ENCODE data around the gene ALAD.
"Not testable (repeated sequence)": the region's sequence is repeated elsewhere in the genome, so short reads cannot be mapped to it uniquely, and the experiment has no call there.

ALAD gene

DNA sequence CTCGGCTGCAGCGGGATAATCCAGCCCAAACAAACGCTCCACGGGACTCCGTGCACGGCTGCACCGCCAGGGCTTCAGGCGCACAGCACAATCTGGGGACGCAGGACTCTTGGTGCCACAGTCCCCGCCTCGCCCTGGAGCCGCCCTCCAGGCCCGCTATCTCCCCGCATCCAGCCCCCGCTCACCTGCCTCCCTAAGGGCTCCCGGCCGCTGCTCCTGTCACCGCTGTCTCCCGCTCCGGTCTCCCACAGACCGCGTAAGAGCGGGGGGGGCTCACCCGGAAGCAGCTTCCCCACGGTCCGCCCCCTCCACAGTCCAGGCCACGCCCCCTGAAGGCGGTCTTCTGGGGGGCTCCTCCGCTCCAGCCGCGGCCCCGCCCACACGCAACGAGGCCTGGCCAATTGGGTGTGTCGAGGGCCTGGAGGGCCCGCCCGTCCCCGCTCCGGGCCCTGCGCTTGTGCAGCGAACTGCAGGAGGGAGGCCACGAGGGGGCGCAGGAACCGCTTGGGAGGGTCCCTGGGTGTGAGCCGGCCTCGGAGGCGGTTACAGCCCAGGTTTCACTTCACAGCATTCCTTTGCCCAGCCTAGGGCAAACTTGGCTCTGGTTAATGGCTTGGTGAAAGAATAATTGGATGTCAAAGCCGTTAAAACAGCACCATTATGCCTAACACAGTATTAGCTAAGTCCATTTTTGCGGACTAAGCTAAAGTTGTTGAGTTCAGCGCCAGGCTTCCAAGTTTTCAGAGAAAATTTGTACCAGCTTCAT, at the start of gene ALAD:
Gene ALAD (minus strand): TSS at position 258 of the 766 bp plus-strand sequence. CDS start 7,725 bp downstream, outside the sequence.
- peak; percentile 98 for DNase-seq

DNA sequence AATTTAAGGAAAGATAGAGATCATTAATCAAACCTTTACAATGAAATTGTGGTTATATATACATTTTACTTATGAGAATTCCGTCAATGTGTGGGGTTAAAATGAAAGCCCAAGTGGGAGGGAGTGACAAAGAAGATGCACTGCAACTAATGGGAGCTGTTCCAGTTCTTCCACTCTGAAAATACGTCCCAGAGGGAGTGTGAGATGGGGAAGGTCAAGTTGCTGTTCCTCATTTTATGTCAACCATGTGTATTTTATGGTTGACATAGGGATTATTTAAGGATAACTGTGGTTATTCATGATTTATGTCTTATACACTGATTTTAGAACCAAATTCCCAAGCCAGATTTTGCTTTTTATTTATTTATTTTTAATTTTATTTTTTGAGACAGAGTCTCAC, 48.3 kb upstream of the ALAD start:
- DNase-seq = no peak

DNA sequence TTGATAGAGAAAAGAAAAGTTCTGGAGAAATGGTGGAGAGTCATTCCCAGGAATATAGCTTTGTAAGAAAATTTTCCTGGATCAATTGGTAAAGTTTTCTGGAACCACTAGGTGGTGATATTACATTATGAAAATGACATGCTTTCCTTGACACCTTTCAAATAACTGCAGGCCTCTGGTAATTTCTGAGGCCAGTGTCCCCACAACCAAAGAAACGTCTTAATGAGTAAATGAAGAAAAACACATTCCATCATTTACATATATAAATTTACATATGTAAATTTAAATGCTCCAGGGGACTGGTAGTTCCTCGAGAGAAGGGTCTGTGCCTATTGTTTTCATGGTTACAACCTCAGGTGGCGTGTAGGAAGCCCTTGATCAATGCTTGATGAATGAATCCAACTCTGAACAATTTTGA, 45.2 kb upstream of the ALAD start:
- peak; percentile 64 for DNase-seq

DNA sequence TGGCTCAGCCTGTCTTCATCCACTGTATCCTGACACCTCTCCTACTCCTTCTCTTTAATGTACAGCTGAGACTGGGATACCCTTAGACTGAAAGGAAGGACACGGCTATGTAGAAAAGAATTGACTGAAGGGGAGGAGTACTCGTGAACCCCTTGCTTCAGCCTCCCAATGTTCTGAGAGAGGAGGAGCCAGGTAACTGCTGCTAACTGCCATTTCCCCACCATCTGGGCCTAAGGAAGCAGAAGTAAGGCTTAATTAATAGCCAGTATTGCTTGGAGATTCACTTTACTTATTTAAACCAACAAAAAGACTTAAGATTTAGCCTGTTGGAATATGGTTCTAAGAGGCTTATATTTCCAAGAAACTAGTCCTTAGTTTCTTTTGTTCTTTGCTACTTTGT, 43.7 kb upstream of the ALAD start:
- DNase-seq = no peak

DNA sequence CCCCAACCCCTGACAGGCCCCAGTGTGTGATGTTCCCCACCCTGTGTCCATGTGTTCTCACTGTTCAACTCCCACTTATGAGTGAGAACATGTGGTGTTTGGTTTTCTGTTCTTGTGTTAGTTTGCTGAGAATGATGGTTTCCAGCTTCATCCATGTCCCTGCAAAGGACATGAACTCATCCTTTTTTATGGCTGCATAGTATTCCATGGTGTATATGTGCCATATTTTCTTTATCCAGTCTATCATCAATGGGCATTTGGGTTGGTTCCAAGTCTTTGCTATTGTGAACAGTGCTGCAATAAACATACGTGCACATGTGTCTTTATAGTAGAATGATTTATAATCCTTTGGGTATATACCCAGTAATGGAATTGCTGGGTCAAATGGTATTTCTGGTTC, 36.6 kb upstream of the ALAD start:
- DNase-seq = not testable (repeated sequence)

DNA sequence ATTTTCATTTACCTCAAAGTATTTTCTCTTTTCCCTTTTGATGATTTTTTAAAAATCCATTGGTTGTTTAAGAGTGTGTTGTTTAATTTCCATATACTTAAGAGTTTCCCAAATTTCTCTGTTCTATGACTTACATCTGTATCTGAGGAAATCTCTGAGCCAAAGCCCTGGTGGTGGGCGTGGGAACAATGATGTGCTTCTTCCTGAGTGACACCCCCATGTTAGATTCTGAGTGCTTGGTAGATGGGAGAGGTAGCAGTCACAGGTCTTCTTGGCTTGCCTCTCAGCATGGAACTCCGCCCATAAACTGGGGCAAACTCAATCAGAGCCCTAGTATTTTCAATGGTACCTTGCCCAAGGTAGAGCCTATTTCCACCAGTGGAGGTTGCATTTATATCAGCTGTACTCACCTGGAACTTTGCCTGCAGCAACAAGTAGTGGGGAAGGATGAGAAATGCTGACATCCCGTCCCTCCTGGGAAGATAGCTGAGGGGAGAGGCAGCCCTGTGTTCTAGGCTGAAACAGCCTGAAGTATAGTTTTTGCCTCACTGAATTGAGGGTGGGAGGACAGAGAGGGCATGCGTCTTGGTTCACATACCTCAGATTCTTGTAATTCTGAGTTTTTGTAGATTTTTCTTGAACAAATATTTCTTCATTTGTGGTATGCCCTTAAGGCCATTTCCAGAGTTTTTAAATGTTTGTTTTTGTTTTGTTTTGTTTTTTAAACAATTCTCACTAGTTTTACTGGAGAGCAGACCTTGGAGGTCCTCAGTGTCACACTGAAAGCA, 35.8 kb upstream of the ALAD start:
- DNase-seq = no peak

DNA sequence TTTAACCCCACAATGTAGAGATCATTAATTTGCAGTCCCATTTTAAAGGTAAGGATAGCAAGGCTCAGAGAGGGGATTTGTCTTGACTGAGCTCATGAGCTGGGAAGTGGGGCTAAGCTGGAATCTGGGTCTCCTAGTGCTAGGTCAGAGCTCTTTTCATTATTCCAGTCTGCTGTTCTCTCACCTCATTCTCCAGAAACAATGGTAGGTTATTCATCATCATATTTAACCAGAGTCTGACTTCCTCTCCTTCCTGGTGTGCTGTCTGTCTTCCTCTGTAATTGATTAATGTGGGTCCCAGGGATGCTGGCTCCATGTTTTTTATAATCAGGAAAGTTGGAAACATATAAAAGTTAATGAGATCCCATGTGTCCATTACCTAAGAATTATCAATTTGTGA, 30.1 kb upstream of the ALAD start:
- DNase-seq = no peak

DNA sequence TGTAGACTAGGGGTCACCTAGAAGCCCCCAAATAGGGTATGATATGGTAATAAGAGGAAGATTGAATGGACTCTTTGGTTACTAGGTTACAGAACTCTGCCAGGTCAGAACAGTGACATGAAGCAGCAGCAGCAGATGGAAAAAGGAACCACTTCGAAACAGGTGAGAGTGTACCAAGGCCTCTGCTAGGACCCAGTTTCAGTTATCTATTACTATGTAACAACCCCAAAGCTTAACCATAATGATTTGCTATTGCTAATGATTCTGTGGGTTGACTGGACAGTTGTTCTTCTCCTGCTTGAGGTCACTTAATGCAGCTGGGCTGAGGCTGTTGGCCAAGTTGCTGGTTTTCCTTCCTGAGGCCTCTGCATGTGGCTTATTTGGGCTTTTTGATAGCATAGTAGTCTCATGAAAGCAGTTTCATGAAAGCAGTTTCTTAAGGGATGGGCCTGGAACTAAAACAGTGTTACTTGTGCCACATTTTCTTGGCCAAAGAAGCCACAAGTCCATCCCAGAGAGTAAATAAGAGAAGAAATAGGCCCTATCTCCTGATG, 27.1 kb upstream of the ALAD start:
- DNase-seq = no peak

DNA sequence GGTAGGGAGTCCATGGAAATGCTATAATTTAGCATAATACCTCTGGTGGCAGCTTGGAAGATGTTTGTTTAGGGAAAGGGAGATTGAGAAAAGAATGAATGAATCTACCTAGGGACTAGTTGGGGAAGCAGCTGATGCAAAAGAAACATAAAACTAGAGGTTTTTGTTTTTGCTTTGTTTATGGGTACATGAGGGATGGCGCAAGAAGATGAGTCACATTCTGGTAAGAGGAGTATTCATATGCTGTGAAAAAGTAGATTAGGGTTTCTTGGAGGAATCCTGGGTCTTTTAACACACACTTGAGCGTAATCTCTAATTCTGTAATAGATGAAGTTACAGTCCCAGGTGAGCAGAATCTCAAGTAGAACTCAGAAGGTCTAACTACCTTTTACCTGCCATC, 26.5 kb upstream of the ALAD start:
- DNase-seq = peak; percentile 5

DNA sequence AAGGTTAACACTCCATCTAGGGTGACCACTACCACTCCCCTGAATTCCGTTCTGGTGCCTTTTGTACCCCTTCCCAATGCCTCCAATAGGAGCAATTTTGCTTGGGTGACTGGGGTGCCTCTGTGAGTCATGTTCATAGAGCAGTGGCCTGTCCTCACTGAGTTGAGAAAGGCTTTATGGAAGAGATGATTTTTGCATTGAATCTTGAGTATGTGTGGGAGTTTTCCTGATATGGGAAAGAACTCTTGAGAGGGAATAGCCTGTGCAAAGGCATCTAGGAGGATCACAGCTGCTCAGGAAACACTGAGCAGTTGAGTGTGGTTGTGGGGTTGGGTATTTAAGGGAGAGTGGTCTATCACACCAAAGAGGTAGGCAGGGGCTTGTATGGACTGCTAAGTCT, 25.6 kb upstream of the ALAD start:
- DNase-seq = no peak

DNA sequence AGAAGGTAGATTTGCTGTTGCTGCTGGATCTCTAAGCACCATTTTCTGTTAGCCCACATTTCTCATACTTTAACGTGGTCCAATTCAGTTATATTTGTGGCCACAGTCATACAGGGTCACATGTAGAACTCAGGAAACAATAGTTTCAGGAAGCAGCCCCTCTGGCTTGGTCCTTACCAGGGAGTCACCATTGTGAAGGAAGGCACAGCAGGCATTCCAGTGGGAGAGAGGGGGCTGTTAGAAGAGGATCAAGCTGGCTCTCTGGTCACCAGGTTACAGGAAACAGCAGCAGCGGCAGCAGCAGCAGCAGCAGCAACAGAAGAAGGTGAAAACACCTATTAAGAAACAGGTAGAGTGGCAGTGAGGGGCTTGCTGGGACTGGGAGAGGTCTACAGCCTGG, 24.0 kb upstream of the ALAD start:
- no peak for DNase-seq

DNA sequence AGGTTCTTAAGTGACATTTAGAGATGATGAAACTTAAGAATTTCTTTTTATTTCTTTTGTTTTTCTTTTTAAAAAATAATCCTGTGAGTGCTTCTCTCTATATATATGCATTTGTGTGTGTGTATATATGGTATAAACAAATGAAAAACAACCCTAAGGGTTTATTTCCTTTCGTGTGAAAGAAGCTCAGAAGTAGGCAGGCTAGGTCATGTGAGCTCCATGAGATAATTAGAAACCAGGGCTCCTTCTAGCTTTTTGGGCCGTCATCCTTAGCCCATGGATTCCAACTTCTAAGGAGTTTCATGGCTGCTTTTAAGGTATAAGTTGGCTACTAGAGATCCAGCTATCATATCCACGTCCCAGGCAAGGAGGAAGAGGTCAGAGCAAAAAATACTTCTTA, 20.6 kb upstream of the ALAD start:
- no peak for DNase-seq

DNA sequence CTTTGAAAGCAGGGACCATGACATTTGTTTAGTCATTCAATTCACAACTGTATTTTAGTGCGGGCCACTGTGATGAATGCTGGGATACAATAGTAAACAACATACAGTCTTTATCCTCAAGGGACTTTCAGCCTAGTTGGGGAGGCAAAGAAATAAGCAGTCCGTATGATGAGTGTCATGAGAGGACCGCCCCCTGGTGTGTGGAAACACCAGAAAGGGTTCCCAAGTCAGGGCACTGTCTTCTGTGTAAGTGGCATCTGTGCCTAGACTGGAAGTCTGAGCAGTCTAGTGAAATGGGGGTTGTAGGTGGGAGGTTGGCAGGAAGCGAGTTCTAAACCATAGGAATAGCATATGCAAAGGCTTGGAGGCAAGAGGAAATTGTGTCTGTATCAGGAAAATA, 16.3 kb upstream of the ALAD start:
- no peak for DNase-seq

DNA sequence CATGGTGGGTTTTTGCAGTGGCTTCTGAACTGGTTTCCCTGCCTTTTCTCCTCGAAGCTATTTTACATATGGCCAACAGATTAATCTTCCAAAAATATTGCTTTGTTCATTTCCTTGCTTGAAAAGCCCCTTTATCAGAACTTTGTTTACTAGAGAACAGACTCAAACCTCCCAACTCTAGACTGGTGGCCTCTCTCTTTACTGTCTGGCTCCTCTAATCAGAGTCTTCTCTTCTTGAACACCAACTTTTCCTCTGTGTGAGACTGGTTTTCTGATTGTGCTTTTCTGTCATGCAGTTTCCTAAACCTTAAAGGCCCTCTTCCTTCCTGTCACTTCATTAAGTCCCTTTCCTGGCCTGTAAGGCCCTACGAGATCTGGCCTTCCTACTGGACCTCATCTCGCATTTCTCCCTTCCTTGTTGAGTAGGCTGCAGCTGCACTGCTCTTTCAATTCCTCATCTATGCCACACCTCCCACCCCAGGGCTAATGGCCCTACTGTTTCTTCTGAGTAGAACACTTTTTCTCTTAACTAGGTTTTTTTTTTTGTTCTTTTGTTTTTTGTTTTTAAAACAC, 15.2 kb upstream of the ALAD start:
- no peak for DNase-seq

DNA sequence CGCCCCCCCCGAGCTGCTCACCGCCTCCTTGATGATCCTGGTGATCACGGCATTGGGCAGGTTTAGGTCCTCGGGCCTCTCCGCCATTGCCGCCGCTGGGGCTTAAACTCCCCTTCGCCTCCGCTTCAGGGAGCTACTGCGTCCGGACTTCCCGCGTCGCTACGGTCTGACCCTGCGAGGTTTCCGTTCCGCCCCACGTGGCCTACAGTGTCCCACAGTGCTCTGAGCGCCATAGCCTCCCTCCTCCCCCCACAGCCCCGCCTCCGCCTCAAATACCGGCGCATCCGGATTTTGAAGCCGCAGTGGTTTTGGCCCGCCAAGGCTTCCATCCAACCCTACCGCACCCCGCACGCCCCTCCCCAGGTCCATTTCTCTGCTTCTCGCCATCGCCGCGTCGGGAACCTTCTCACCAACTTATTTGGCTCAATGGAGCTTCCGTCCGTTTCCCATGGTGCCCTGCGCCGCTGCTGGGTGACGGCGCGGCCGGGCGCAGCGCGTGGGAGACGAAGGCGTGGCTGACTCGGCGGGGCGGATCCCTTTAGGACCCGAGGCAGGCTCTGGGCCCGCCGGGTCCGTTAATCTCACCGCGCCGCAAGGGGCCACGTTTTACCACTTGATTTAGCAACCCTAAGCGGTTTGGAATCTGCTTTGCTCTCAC, 9.3 kb upstream of the ALAD start, which contains the start of the genes C9orf43 and POLE3:
Gene C9orf43 (plus strand): TSS at position 541 of the 658 bp plus-strand sequence. CDS start 2,747 bp downstream, outside the sequence.
Gene POLE3 (minus strand): TSS at position 469 of the 658 bp plus-strand sequence. CDS start 382 bp downstream, at position 87.
- DNase-seq = peak; percentile 98

DNA sequence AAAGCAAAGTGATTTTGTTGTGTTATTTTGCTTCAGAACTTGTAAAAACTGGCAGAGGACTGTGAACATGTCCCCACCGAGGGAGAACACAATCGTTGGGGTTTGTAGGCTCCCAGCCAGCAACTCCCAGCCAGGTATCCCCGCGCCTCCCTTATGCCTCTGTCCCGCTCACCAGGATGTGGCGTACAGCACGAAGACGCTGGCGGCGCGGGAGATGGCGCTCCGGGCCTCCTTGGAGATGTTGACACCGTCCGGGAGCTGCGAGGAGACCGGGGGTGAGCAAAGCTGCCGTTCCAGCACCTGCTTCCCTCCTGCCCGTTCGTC, 8.8 kb upstream of the ALAD start:
- DNase-seq = no peak

DNA sequence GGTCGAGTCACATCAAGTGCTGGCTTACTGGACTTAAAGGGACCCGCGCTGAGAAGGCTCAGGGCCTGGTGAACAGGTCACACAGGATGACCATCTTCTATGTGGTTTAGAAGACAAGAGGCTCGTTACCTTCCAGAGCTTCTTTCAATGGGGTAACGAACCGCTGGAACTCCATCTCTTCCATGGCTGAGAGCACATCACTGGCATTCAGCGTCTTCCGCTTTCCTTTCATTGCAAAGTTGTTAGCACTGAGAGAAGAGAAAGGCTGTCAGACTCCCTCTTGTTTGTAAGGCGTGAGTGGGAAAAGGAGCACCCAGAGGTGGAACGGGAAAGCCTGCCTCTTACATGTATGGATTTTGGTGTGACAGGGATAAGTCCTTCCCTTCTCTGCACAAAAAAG, 8.4 kb upstream of the ALAD start:
- peak; percentile 47 for DNase-seq

DNA sequence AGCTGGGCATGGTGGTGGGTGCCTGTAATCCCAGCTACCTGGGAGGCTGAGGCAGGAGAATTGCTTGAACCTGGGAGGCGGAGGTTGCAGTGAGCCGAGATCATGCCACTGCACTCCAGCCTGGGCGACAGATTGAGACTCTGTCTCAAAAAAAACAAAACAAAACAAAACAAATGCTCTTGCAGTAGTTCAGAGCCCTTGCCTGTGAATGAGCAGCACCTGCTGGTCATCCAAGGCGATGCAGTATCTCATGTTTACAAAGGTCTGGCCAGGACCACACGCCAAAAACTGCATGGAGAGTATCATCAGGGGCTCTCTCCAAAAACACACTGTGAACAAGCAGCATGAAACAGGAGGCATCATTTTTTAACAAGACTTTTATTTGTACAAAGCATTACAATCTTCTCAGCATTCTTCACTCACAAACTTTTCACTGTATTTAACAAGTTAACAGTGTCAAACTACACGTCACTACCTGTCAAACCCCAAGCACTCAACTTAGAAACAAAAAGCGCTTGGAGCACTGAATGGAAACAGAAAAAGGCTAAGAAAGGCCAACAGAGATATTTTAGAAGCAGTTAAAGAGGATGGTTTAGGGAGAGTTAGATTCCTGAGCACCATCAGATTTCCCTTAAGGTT, 5.9 kb upstream of the ALAD start:
- DNase-seq = peak; percentile 81

DNA sequence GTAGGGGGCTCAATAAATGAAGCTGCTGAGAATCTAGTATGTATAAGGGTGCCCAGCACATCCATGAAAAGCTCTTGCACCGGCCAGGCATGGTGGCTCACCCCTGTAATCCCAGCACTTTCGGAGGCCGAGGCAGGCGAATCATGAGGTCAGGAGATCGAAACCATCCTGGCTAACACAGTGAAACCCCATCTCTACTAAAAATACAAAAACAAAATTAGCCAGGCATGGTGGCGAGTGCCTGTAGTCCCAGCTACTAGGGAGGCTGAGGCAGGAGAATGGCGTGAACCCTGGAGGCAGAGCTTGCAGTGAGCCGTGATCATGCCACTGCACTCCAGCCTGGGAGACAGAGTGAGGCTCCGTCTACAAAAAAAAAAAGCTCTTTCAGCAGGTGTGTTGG, 5.3 kb upstream of the ALAD start:
- not testable (repeated sequence) for DNase-seq

DNA sequence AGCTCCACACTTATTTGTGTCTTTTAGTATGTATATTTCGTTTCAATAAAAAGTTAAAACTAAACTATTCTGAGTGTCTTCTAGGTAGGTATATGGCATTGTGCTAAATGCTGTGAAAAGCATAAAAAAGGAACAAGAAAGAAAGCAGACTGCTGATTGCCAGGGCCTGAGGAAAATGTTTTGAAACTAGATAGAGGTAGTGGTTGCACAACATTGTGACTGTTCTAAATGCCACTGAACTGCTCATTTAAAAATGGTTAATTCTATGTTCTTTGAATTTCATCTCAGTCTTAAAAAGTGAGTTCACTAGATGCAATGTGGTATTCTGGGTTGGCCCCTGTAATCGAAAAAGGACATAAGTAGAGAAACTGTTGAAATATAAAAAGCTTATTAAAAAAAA, 2.6 kb upstream of the ALAD start:
- peak; percentile 73 for DNase-seq

DNA sequence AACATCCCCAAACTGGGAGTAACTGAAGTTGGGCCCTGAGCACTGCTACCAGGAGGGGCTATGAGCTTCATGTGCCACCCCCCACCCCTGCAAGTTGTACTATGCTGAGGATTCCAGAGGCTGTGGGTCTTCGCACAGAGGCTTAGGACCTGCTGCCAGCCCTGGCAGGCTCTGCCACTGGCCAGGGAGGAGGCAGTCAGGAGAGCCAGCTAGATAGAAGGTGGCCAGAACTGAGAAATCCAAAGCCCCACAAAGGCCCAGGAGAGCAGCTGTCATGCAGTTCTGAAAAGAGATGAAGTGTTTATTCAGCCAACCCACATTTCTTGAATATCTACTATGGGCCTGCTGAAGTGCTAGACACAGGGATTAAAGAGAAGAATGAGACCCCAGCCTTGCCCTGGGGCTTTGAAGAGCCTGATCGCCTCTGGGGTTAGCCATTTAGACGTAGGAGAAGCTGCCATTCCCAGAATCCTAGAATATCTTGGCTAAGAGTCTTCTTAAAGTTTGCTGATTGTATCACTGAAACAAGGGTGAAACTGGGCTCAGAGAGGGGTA, 1.4 kb downstream of the ALAD start:
- DNase-seq = no peak

DNA sequence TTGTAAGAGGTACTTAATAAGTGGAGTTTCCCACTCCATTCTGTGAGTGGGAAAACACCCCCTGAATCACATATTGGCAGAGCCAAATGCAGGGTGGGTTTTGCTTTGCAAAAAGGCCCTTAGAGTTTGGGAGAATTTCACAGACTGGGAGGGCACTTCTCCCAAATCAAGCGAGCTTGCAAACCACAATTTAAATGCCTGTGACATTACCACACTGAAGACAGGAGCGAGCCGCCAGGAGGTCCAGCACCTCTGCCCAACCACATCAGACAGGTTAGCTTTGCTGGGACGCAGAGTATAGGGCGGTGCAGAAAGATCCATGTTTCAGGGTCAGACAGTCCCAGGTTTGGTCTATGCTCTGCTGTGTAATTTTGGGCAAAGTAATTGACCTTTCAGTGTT, 2.3 kb downstream of the ALAD start:
- DNase-seq = no peak
